NCI-H1048 (cell line): ENCODE measurements around the gene KRTAP4-5.
"Not testable (repeated sequence)": the region's sequence is repeated elsewhere in the genome, so short reads cannot be mapped to it uniquely, and the experiment has no call there.

Source experiments
- DNase-seq: peaks from one replicate; lab custom pipeline; 2025; lab: John Stamatoyannopoulos, UW

KRTAP4-5 gene

DNA sequence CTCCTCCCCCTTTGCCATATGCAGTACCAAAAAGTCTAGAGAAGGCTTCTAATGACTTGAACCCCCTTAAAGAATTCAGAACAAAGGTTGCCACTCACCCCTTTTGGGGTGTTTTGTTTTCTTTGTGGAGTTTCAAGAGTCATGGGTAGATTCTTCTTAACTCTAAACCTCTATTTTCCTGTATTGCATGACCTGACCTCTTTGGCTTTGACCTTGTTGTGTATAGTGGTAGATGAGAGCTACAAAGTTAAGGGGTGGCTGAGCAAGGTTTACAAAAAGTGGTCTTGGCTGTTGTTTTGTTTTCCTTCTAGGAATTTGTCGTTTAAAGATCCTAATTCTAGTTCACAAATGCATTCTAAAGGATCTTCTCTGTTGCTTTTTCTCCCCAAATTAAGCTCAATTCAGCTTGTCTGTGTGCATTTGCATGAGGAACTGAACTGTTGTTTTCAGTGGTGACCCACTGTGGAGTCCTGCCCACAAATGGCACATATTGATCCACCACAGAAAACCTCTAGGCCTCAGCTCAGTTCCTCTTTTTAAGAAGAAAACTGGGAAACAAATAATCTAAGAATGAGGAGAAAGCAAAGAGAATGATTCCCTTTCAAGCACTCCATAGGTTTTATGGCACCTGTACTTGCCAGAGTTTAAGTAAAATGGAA lies 40.8 kb downstream of the KRTAP4-5 start:
- not testable (repeated sequence) for DNase-seq

DNA sequence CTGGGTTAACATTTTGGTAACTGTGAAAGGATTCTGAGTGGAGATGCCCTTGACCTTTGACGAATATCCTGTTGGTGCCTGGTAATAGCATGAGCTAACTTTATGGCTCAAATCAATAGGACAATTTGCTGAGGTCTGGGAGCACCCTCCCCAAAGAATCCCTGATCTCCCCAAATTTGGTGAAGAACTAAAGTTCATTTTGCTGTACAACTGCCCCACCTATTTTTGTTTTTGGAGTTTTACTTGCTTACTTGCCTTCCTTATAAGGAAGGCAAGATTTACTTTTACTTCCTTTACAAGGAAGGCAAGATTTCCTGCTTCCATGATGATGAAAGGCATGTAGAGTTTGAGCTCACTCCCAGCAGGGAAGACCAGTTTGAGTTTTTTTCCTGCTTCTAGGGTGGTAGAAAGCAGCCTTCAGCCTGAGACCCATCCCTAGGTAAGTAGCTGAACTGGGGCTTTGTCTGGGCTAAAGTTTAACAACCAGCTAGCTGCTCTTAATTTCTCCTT lies 41.6 kb downstream of the KRTAP4-5 start:
- no peak for DNase-seq

GRCh38 chr17:41105347-41105746 lies 44.3 kb downstream of the KRTAP4-5 start, which contains the start of gene KRTAP4-9:
Gene KRTAP4-9 (plus strand): TSS chr17:41105389. CDS start chr17:41105389, 0 bp downstream.
- DNase-seq = not testable (repeated sequence)

- not testable (repeated sequence) for DNase-seq
Observed at GRCh38 chr17:41104386-41105038, 45.1 kb downstream of the KRTAP4-5 start.

GRCh38 chr17:41103896-41104295 lies 45.7 kb downstream of the KRTAP4-5 start:
- DNase-seq = no peak

DNA sequence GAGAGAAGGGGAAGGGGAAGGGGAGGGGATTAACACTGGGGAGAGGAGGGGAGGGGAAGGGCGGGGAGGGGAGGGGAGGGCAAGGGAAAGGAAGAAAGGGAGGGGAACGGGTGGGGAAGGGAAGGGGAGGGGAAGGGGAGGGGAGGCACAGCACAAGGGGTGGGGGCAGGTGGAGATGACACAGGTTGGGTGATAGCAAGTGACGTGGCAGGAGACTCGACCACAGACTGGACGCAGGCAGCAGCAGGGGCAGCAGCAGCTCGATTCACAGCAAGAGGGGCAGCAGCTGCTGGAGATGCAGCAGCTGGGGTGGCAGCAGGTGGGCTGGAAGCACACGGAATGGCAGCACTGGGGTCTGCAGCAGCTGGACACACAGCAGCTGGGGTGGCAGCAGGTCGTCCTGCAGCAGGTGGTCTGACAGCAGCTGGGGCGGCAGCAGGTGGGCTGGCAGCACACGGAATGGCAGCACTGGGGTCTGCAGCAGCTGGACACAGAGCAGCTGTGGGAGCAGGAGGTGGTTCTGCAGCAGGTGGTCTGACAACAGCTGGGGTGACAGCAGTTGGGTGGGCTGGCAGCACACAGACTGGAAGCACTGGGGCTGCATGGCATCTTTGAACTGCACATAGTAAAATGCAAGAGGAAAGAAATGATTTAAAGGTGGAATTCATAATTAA lies 47.9 kb downstream of the KRTAP4-5 start, which contains the start of gene KRTAP4-16:
Gene KRTAP4-16, minus strand, starts transcription at position 624 of the 674 bp plus-strand sequence. Its CDS starts 0 bp downstream, at position 624.
- DNase-seq = no peak

DNA sequence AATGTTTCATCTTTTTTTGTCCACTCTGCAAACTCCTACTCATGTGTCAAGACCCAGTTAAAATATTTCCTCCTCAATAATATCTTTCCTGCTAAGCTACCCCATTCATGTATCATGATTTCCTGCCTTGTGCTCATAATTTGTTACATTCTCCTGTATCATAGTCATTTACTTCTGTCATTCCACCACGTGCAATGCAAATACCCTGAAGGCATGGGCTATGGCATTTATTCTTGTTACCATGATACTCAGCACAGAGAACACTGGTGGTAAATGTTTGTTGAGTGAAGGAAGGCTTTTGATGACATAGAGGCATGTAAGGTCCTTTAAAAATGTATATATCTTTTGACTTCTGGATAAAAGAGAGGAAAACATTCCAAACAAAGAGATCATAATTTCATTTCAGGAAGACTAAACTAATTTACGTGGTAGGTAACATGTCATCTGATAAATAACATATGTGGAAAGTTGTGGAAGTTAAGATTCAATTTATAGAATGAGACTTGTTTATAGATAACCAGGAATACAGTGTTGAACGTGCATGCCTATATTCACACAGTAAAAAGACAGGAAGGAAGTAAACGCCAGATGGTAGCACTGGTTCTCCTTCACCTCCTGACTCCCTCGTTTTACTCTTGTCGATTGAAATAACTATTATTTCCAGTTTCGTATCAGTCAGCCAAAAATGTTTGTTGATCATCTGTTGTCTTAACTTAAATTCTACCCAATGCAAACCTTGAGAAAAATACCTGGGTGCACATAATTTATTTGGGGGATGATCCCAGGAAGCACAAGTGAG lies 49.7 kb downstream of the KRTAP4-5 start:
- DNase-seq = not testable (repeated sequence)
